ENCODE measurements around the gene RPGRIP1.
"Not testable (repeated sequence)": the region's sequence is repeated elsewhere in the genome, so short reads cannot be mapped to it uniquely, and the experiment has no call there.

RPGRIP1 gene

GRCh38 chr14:21251215-21251614 is 28.7 kb upstream of the RPGRIP1 start:
- DNase-seq (ENCODE audit: low spot score) = no peak
- in situ Hi-C loops (cut with MboI; ENCODE audit: low sequenced_read_pairs, unreplicated experiment) = no loop called here
- TF ChIP-seq CTCF (IDR thresholded peaks at IDR 0.05; ENCODE audit: borderline replicate concordance, control extremely low read depth, extremely low read depth, insufficient read depth, missing control alignments) = no peak

GRCh38 chr14:21252149-21252548 is 27.7 kb upstream of the RPGRIP1 start:
- DNase-seq (ENCODE audit: low spot score) = no peak
- in situ Hi-C loops (cut with MboI; ENCODE audit: low sequenced_read_pairs, unreplicated experiment) = no loop called here
- no peak for TF ChIP-seq CTCF (IDR thresholded peaks at IDR 0.05; ENCODE audit: borderline replicate concordance, control extremely low read depth, extremely low read depth, insufficient read depth, missing control alignments)

- in situ Hi-C loops (cut with MboI; ENCODE audit: low sequenced_read_pairs, unreplicated experiment) = no loop called here
- no peak for DNase-seq (ENCODE audit: low spot score)
- no peak for TF ChIP-seq CTCF (IDR thresholded peaks at IDR 0.05; ENCODE audit: borderline replicate concordance, control extremely low read depth, extremely low read depth, insufficient read depth, missing control alignments)
These were observed 24.3 kb upstream of the RPGRIP1 start for GRCh38 chr14:21255385-21256101.

- DNase-seq (ENCODE audit: low spot score); in situ Hi-C loops (cut with MboI; ENCODE audit: low sequenced_read_pairs, unreplicated experiment): not testable (repeated sequence)
These were observed 23.8 kb upstream of the RPGRIP1 start for GRCh38 chr14:21256102-21256447.

- in situ Hi-C loops (cut with MboI; ENCODE audit: low sequenced_read_pairs, unreplicated experiment) = no loop called here
- TF ChIP-seq CTCF (IDR thresholded peaks at IDR 0.05; ENCODE audit: borderline replicate concordance, control extremely low read depth, extremely low read depth, insufficient read depth, missing control alignments) = no peak
- DNase-seq (ENCODE audit: low spot score) = no peak
These were observed 23.1 kb upstream of the RPGRIP1 start for GRCh38 chr14:21256539-21257393.

GRCh38 chr14:21257394-21257909 is 22.4 kb upstream of the RPGRIP1 start:
- in situ Hi-C loops (cut with MboI; ENCODE audit: low sequenced_read_pairs, unreplicated experiment) = no loop called here
- TF ChIP-seq CTCF (IDR thresholded peaks at IDR 0.05; ENCODE audit: borderline replicate concordance, control extremely low read depth, extremely low read depth, insufficient read depth, missing control alignments) = no peak
- DNase-seq (ENCODE audit: low spot score) = no peak
